Kasumi-1 (cell line): ENCODE measurements around the gene SLC66A1.

Source experiments
- DNase-seq, 2 experiments: peaks; one replicate each; lab custom pipeline; 2025; lab: John Stamatoyannopoulos, UW

Gene SLC66A1

GRCh38 chr1:19361611-19362147, 49.6 kb downstream of the SLC66A1 start:
- DNase-seq: no peak

GRCh38 chr1:19363536-19364152, 51.5 kb downstream of the SLC66A1 start:
- no peak for DNase-seq

GRCh38 chr1:19365721-19366120, 53.6 kb downstream of the SLC66A1 start:
- DNase-seq: no peak

- no peak for DNase-seq
Measured at GRCh38 chr1:19366599-19367536, 54.7 kb downstream of the SLC66A1 start.

- no peak for DNase-seq
Measured at GRCh38 chr1:19367584-19368041, 55.5 kb downstream of the SLC66A1 start.

- no peak for DNase-seq
Measured at GRCh38 chr1:19368050-19368449, 55.9 kb downstream of the SLC66A1 start.

GRCh38 chr1:19368964-19369363, 56.8 kb downstream of the SLC66A1 start:
- DNase-seq: no peak

GRCh38 chr1:19369396-19370090, 57.4 kb downstream of the SLC66A1 start:
- DNase-seq: no peak

GRCh38 chr1:19370453-19371170, 58.5 kb downstream of the SLC66A1 start:
- peak in 1 of 2 experiments; percentile 12 for DNase-seq

GRCh38 chr1:19371226-19372135, 59.4 kb downstream of the SLC66A1 start:
- DNase-seq: no peak

- no peak for DNase-seq
Measured at GRCh38 chr1:19372136-19372514, 60.0 kb downstream of the SLC66A1 start.

- no peak for DNase-seq
Measured at GRCh38 chr1:19372602-19373001, 60.5 kb downstream of the SLC66A1 start.

GRCh38 chr1:19373211-19374082, 61.3 kb downstream of the SLC66A1 start:
- no peak for DNase-seq

GRCh38 chr1:19374083-19374801, 62.1 kb downstream of the SLC66A1 start:
- no peak for DNase-seq

GRCh38 chr1:19374926-19375325, 62.8 kb downstream of the SLC66A1 start:
- no peak for DNase-seq

- DNase-seq: peak in 1 of 2 experiments; percentile 1
Measured at GRCh38 chr1:19375631-19376400, 63.7 kb downstream of the SLC66A1 start.

- DNase-seq: no peak
Measured at GRCh38 chr1:19376428-19377372, 64.6 kb downstream of the SLC66A1 start.
